ENCODE results near the gene RAB1A.

Gene RAB1A

DNA sequence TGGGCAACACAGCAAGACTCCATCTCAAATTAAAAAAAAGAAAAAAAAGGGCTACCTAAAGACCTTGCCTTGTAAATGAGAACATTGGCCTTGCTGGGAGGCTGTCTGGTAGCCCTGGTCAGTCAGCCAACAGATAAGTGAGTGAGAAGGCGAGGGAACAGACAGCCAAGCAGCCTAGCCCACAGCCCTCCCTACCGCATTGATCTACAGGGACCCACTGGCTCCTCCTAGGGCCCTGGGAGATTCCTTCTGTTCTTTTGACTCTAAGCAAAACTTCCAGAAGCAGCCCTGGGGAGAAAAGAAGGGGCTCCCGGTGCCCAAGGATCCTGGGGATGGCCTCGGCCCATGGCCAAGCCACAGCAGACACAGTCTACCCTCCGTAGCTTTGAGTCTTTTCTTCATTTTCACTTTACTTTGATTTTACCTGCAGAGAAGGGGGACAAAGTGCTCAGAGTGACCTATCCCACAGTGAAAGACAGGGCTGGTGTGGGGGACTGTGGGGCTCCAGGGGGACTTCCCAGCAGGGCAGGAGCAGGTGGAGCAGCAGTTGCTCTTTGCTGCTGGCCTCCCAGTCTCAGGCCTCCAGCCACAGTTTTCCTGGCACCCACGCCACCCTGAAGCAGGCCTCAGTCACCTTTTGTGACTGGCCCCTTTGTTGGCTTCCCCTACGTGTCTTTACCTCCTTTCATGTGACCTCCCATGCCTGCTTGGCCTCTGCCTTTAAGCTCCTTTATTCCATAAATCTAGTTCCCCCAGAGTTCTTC lies 68.6 kb downstream of the RAB1A start:
- no peak for DNase-seq (ENCODE audit: low read depth)

DNA sequence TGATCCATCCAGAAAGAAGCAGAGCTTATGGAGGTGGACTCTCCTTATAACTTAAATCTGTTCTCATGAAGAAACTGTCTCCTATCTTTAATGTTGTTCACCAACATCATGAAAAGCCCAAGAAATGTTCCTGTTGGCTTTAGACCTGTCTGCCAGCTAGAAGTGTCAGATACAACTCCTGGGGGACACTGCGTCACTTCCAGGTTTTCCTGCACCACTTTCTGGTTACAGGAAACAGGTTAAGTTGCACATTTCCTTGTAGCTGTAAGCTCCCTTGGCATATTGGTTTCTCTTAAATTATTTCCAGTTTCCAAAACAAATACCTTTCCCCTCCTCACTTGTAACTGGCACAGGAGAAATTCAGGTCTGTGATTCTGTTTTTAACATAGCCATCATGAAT lies 70.8 kb downstream of the RAB1A start:
- no peak for DNase-seq (ENCODE audit: low read depth)

DNA sequence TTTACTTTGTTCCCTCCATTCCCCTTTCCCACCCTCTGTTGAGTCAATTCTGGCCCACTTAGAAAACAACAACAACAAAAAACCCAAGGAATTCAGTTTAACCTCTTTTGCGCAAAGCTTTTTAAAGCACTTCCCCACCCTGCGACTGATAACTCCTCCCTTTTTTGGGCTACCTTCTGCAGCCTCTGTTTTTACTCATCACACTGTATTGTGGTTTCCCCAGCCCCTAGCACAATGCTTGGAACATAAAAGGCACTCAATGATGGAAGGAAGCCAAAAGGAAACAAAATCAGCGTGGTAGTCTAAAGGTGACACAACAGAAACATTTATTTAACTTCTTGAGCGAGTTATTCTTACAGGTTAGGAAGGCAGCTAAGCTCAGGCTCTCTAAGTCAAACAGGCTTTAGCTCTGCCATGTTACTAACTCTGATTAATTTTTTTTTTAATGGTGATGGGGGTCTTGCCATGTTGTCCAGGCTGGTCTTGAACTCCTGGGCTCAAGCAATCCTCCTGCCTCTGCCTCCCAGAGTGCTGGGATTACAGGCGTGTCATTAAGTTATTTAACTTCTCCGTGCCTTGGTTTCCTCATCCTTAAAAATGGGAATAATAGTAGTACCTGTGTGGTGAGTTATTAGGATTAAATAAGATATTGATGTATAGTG lies 72.4 kb downstream of the RAB1A start:
- no peak for DNase-seq (ENCODE audit: low read depth)

DNA sequence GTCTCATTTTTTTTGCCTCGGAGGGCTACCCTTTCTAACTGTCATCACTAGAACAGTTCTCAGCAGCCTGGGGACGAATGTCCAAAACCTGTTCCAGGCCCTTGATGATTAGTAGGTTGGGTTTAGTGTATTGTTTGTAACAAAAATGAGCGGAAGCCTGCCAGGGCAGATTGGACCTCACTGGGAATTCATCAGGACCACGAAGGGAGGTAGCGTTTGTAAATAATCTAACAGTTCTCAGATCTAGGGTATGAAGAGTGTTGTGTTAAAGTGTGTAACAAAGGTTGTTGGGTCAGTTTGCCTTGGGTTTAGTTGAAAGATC lies 72.9 kb downstream of the RAB1A start:
- no peak for DNase-seq (ENCODE audit: low read depth)

DNA sequence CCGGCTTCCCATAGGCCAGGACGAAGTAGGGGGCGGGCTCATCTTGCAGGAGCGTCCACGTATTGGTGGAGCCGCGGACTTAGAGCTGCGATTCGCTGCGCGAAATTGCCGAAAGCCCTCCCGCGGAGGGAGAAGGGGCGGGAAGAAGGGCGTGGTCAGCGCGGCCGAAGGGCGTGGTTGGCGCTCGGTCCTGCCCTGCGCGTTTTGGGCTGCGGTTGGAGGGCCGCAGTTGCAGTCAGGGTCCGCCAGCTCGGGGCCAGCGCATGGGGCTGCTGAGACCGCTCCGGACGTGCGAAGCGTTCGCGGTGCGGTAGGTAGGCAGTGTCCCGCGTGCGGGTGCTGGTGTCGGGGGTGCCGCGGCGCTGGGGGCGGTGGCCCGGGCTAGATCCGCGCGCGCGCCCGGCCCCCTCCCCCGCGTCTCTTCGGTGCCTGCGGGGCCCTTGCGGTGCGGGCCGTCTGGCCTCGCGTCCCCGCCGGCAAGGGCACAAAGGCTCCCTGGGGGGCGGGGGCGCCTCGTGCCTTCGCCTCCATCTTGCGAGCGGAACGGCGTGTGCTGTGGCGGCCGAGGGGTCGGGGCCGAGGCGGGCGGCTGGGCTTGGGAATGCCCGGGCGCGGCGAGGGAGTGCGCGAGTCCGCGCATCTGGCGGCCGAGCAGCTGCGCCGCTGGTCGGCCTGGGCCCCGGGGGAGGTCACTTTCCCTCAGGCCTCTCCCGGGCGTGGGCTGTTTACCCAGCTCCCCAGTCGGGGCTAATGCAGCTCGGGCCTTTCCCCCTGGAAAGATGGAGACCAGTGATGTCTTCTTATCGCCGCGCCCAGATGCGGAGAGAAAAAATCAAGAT lies 73.5 kb downstream of the RAB1A start, which contains the start of gene CEP68:
Gene CEP68, plus strand, starts transcription at position 202 of the 839 bp plus-strand sequence. CDS start 13,029 bp downstream, outside the sequence.
- DNase-seq (ENCODE audit: low read depth), result peak; percentile 88

DNA sequence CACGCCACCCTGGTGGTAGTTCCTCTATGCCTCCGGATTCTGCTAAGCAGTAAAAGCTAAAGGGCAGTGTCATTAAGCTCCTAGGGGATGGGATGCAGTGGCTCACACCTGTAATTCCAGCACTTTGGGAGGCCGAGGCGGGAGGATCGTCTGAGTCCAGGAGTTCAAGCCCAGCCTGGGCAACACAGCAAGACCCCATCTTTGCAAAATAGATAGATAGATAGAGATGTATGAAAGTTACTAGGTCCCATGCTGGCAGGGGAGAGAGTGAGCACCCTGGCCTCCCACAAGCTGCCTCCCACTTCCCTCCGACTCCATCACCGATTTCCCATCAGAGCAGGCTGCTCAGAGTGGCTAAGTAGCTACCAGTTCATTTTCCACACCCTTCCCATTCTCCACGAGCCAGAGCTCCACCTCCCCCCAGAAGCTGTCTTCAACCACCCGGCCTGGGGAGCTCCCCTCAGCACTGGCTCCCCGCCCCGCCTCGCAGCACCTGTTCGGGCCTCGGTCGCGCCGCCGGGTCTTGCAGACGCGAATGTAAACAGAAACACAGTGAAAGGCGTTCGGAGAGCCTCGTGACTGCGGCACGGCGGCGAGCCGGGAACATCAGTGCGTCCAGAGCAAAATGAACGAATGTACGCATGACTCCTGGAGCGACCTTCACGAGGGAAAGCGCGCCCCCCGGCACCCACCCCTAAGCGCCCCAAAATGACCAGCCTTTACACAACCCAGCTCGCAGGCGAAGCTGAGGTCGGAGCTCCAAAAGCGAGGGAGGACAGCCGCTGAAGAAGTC lies 74.3 kb downstream of the RAB1A start:
- DNase-seq (ENCODE audit: low read depth), result no peak

DNA sequence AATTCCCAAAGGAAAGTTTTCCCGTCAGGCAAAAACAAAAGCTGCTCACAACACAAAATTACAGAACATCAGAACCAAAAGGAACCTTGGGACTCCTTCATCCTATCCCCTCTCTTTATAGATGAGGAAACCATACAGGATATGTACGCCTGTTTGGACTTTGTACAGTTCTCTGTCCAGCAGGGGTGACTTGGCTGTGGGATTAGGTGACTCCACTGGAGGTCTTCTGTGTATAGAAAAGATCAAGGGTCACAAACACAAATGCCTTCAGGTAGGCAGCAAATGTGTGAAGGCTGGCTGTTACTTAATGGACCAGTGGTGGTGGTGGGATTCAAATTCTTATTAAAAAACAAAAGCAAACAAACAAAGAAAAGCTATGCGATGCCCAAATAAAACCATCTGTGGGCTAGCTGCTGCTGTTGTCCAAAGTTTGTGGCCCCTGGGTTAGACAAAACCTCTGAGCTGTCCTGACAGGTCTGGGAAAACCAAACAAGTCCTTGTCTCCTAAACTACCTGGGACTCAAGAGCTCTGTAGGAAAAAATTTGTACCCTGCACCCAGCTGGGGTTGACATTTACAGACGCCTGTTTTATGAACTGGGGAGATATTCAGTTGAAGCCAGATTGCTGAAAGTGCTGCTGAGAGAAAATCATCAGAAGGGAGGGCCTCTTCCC lies 75.0 kb downstream of the RAB1A start:
- no peak for DNase-seq (ENCODE audit: low read depth)

DNA sequence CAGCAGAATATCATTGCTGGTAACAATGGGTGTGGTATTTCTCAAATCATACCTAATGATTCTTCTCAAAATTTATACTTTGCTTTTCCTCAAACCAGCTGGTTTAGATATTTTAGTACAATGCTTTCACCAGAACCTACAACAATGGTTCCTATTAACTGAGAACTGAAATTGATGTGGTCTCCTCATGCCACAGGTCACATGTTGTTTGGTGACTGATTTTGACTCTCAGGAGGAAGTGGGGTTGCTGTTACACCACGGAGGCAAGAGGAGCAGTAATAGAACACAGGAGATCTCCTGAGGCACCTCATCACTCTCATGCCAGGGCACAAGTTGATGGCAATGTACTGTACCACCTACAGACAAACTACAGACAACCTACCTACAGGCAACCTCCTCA lies 76.7 kb downstream of the RAB1A start:
- DNase-seq (ENCODE audit: low read depth), result no peak

DNA sequence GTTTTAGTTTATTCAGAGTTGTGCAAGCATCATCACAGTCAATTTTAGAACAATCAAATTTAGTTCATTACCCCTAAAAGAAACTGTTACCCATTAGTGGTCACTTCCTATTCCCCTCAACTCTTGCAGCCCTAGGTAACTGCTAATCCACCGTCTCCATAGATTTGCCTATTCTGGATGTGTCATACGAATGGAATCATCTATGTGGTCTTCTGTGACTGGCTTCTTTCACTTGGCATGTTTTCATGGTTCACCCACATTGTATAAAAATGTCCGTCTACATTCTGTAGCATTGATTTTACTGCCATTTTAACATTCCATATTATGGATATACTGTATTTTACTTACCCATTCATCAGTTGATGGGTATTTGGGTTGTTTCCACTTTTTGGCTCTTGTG lies 79.0 kb downstream of the RAB1A start:
- no peak for DNase-seq (ENCODE audit: low read depth)

DNA sequence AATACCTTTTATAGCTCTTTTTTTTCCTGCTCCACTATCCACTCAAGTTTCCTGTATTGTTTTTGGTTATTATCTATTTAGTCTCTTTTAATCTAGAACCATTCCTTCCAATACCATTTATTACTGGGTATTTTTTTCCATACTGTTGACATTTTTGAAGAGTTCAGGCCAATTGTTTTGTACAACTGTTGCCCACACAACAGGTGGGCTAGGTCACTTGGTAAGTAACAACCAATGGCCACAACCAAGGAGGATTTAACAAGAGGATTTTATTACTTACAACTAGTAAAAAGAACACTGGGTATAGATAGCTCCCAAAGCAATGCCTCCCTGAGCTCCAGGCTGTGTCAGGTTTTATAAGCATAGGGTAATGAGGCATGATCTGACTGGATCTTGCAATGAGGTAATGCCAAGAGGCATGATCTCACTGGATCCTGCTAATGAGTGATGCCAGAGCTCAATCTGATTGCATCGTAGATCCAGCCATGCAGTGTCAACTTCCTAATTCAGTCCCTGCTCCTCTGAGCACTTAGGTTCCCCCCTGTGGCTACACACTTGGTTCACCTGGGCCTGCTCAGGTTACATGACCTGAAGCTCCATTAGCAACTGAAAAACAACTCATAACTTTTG lies 80.8 kb downstream of the RAB1A start:
- no peak for DNase-seq (ENCODE audit: low read depth)

DNA sequence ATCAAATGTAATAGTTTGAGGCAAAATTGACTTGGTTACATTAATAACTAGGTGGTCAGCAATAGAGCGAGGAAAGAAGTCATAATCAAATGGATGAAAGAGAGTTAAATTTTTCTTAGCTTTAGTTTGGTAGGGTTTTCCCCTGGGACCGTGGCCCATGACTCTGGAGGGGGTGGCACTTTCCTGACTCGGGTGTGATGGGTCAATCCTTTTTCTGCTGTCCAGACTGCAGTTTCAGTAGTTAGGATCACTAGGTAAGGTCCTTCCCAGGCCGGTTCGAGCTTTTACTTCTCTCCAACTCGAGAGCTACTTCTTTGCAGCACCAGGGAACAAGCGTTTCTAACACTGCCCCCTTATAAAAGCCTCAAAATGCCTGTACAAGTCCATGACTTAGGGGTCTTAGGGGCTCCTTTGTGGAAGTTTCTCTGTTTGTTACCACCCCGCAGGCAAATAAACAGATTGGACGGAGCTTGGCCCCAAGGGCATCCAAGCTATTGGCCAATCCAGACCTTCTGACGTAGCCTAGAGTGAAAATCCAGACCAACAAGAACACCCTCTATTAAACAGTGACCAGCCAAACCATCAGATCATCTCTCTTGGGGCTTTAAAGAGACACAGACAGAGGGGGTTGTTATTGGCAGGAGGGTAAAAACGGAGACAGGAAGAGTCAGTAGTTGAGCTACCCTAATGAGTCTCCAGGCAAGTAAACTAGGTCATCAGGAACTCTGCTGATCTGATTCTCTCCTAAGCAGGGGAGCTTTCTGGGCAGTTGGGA lies 83.1 kb downstream of the RAB1A start:
- no peak for DNase-seq (ENCODE audit: low read depth)

DNA sequence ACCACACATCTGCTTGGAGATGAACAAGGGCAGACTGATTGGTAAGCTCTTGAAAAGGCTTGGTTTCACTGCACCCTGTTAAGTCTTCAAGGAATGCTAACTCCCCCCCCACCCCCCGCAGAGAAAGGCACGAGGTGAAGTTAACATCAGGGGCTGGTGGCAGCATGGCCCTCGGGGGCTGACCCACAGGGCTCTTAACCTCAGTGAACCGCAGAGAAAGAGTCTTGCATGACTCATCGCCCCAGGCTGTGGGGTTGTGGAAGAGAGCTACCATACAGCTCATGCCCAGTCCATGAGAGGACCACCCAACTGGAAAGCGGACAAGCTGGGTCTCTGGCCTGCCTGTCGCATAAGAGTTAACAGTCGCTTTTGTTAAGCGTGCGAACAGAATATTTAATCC lies 84.3 kb downstream of the RAB1A start:
- no peak for DNase-seq (ENCODE audit: low read depth)

DNA sequence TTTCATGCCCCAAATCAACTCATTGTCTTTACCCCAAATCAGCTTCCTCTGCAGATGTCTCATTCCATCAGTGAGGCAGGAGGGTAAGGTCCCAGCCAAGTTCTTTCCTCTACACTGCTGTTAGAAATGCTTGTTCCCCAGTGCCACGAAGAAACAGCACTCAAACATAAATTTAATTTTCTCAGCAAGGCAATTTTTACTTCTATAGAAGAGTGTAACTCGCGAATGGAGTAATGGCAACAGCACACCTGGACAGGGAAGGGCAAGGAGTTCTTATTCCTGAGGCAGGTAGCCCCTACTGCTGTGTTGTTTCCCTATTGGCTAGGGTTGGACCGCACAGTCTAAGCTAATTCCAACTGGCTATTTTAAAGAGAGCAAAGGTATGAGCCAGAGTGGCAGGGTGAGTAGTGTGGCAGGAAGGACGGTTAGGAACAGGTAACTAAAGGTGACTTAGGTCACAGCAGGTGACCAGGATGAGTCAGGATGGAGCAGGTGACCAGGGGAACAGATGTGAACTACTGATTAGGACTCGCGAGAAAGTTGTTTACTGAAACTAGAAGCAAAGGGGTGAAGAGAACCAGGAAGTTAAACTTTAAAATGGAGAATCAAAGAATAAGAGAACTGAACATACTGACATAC lies 85.7 kb downstream of the RAB1A start:
- no peak for DNase-seq (ENCODE audit: low read depth)

DNA sequence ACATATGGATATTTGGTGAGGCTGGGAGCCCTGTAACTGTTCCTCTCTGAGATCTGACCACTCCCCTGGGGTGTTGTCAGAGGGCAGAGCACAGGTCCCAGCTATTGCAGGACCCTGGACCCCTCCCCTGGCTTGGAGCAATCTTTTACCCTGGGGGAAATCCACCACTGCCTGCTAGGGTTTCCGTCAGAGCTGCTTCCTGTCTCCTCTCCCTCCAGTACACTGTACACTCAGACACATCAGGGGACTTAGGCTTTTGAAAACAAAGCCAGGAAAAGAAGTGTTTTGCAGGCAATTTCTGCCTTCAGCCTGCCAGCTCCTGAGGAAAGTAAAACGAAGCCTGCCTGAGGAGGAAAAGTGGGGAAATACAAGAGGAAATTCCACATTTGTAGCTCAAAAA lies 86.9 kb downstream of the RAB1A start:
- DNase-seq (ENCODE audit: low read depth), result no peak

DNA sequence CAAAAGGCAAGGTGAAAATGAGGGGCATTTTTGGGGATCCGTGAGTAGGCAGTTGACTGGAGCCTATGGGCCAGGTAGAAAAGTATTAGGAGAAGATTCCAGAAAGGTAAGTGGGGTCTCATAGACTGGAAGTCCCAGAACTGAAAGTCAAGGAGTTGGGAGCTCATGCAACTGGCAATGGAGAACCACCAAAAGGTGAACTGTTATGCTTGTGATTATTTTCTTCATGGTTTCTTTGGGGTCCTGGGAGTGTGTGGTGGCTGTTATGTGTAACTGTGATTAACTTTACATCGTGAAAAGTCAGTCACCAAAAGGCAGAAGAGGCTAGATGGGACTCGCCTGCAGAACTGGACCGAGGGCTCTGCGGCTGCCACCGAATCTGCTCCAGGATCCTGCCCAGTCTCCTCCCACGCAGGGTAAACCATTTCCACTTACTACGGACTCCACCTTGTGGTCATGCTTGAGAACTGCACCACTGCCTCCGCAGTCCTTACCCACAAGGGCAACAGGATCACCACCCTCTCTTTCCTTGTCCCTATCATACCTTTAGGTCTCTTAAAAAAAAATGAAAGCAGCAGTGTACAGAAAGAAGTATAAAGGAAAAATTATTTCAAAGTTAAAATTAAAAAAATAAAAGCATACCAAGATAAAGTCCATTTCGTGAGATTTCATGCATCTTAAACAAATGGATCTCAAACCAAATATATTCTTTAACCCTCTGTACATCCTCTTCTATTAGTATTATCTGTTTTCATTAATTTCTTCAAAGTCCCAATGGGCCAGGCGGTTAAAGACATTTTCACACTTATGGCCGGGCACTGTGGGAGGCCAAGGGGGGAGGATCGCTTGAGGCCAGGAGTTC lies 89.3 kb downstream of the RAB1A start:
- DNase-seq (ENCODE audit: low read depth), result peak; percentile 60

DNA sequence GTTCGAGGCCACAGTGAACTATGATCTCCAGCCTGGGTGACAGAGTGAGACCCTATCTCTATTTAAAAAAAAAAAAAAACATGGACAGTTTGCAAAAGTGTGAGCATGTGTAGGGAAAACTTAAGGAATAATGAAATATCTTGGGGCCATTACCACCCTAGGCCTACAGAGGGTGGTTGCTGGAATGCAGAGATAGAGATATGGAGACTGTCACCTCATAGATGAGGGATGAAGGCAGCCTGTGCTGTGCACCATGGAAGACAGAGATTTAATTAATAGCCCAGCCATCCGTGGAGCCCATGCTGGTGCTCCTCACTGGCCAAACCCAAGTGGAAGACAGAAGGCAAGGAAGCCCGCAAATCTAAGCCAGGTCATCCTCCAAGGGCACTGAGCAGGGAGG lies 90.3 kb downstream of the RAB1A start:
- no peak for DNase-seq (ENCODE audit: low read depth)

DNA sequence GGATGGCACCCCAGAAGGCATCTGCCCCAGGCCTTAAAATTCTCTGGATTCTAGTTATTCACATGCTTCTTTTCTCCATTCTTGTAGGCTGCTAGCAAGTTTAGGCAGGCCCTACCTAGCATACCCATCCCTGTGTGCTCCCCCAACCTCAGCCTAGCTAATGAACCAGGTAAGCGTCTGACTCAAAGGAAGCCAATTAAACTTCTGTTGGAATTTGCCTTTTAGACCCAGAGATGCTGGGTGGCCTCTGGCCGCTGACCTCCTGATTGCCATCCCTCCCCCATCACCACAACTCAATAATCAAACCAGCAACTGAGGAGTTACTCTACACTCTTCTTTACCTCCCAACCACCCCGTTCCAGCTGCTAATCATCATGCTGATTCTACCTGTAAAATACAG lies 92.7 kb downstream of the RAB1A start:
- DNase-seq (ENCODE audit: low read depth), result no peak
